ENCODE measurements around the gene MRS2.

DNA sequence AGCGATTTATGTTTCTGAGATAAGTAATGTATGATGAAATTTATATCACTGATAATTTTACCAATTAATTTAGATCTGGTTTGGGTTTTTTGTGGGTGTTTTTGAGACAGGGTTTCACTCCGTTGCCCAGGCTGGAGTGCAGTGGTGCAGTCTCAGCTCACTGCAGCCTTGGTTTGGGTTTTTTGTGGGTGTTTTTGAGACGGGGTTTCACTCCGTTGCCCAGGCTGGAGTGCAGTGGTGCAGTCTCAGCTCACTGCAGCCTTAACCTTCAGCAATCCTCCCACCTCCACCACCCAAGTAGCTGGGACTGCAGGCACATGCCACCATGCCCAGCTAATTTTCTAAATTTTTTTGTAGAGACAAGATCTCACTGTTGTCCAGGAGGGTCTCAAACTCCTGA, 13.0 kb downstream of the MRS2 start:
- TF ChIP-seq POLR2AphosphoS5 (IDR thresholded peaks at IDR 0.05) (no peak), POLR2A (IDR thresholded peaks at IDR 0.05) (no peak)
